Immature natural killer cell (primary cell): ENCODE measurements around the gene SWAP70. TPM values are rescaled to one million over a fixed set of nuclear protein-coding genes. Genes with fewer than 3 reads are reported as not detected.
"Not testable (repeated sequence)": the region's sequence is repeated elsewhere in the genome, so short reads cannot be mapped to it uniquely, and the experiment has no call there.

ENCODE experiments used
- DNase-seq, 3 donors: peaks; one replicate each; pipeline ENCODE4 v3.0.0; 2022; ENCODE audit warnings: mixed read lengths in 1 of 3
- H3K27ac Mint-ChIP-seq, 6 donors: one replicate each; pipeline ENCODE4 v1.8.0; 2020; ENCODE audit warnings: mixed read lengths in 6 of 6, mild to moderate bottlenecking in 5 of 6, inconsistent platforms in 4 of 6, moderate library complexity in 3 of 6
- H3K27me3 Mint-ChIP-seq, 3 donors: one replicate each; pipeline ENCODE4 v1.8.0; 2020 to 2021; ENCODE audit warnings: low read depth in 3 of 3, mild to moderate bottlenecking in 3 of 3, mixed read lengths in 3 of 3, moderate library complexity in 3 of 3, inconsistent platforms in 1 of 3
- H3K36me3 Mint-ChIP-seq, 3 donors: one replicate each; pipeline ENCODE4 v1.8.0; 2020; ENCODE audit warnings: mixed read lengths in 3 of 3, inconsistent platforms in 2 of 3, mild to moderate bottlenecking in 2 of 3
- H3K4me1 Mint-ChIP-seq, 2 donors: one replicate each; pipeline ENCODE4 v1.8.0; 2020; ENCODE audit warnings: inconsistent platforms in 2 of 2, mild to moderate bottlenecking in 2 of 2, mixed read lengths in 2 of 2, moderate library complexity in 1 of 2
- H3K4me3 Mint-ChIP-seq, 5 donors: one replicate each; pipeline ENCODE4 v1.8.0; 2020; ENCODE audit warnings: mild to moderate bottlenecking in 5 of 5, mixed read lengths in 5 of 5, inconsistent platforms in 3 of 5, moderate library complexity in 3 of 5
- H3K9me3 Mint-ChIP-seq, 6 donors: one replicate each; pipeline ENCODE4 v1.8.0; 2020; ENCODE audit warnings: mild to moderate bottlenecking in 6 of 6, mixed read lengths in 6 of 6, inconsistent platforms in 4 of 6, moderate library complexity in 3 of 6
- polyA plus RNA-seq, 3 donors: library from polyadenylated mRNA; unstranded; fragments of 300-500 nt; fragmentation: Illumina TruSeq; gene quantifications; one replicate each; pipeline ENCODE4 v1.2.3, GENCODE V29; 2021

Gene SWAP70
- polyA plus RNA-seq, 3 donors from 2014 or later, result 2.4 to 12.3 (median 9.8) TPM

DNA sequence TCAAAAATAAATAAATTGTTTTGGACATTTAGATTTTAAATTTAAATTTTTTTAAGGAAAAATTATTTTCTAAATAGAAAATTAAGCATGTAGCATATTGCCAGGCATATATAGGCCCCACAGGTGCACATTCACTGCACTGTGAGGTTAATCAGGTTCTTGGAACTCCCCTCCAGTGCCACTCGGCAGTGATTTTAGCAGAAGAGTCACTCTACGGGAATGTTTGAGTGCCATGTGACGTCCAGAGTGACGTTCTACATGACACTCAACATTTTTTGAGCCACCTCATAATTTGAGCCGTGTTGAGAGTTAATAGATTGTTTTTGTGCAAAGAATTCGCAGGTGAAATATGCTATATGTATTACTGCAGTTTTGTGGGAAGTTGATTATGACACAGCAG, 77.4 kb downstream of the SWAP70 start:
- Mint-ChIP-seq H3K9me3 (peaks cover 0 to 5% (median 4%) of the 10 kb centered on the region in 6 donors), H3K27me3 (no peaks in the 10 kb centered on the region), H3K36me3 (peaks cover 16 to 41% (median 35%) of the 10 kb centered on the region in 3 donors), H3K4me1 (peaks cover 4 to 12% of the 10 kb centered on the region in 2 donors), H3K27ac (no peak overlapping the region), H3K4me3 (no peak overlapping the region)
- DNase-seq, result no peak

- not testable (repeated sequence) for H3K27me3 Mint-ChIP-seq, H3K9me3 Mint-ChIP-seq, H3K4me3 Mint-ChIP-seq, DNase-seq, H3K27ac Mint-ChIP-seq
- peaks cover 10 to 28% (median 24%) of the 10 kb centered on the region in 3 donors for H3K36me3 Mint-ChIP-seq
- H3K4me1 Mint-ChIP-seq, result peaks cover 10 to 22% of the 10 kb centered on the region in 2 donors
Measured at GRCh38 chr11:9743512-9743911, 79.6 kb downstream of the SWAP70 start.

- peaks cover 8 to 19% (median 18%) of the 10 kb centered on the region in 3 donors for H3K36me3 Mint-ChIP-seq
- H3K4me3 Mint-ChIP-seq, result no peak overlapping the region
- no peak overlapping the region for H3K27ac Mint-ChIP-seq
- no peak for DNase-seq
- peaks cover 9 to 13% of the 10 kb centered on the region in 2 donors for H3K4me1 Mint-ChIP-seq
- no peaks in the 10 kb centered on the region for H3K9me3 Mint-ChIP-seq
- no peaks in the 10 kb centered on the region for H3K27me3 Mint-ChIP-seq
Measured at GRCh38 chr11:9745411-9746211, 81.7 kb downstream of the SWAP70 start.

GRCh38 chr11:9747229-9747628, 83.4 kb downstream of the SWAP70 start:
- H3K9me3 Mint-ChIP-seq, result no peaks in the 10 kb centered on the region
- H3K4me1 Mint-ChIP-seq, result peaks cover 9 to 13% of the 10 kb centered on the region in 2 donors
- H3K4me3 Mint-ChIP-seq, result no peak overlapping the region
- peaks cover 3 to 17% (median 14%) of the 10 kb centered on the region in 3 donors for H3K36me3 Mint-ChIP-seq
- H3K27me3 Mint-ChIP-seq, result no peaks in the 10 kb centered on the region
- H3K27ac Mint-ChIP-seq, result no peak overlapping the region
- no peak for DNase-seq

DNA sequence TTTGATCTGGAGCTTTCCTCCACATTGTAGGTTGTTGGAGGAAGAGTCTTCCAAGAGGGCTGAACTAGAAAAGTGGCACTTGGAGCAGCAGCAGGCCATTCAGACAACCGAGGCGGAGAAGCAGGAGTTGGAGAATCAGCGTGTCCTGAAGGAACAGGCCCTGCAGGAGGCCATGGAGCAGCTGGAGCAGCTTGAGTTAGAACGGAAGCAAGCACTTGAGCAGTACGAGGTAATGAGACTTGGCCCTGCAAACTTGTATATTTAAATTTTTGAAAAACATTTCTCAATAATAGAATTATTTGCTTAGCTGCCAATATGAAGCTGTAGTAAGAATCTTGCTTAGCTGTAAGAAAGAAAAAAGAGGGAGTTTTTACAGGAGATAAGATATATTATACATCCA, 84.0 kb downstream of the SWAP70 start:
- no peak overlapping the region for H3K27ac Mint-ChIP-seq
- H3K4me1 Mint-ChIP-seq, result peaks cover 9 to 13% of the 10 kb centered on the region in 2 donors
- no peak for DNase-seq
- H3K4me3 Mint-ChIP-seq, result no peak overlapping the region
- H3K9me3 Mint-ChIP-seq, result no peaks in the 10 kb centered on the region
- H3K27me3 Mint-ChIP-seq, result no peaks in the 10 kb centered on the region
- H3K36me3 Mint-ChIP-seq, result peaks cover 3 to 17% (median 14%) of the 10 kb centered on the region in 3 donors

DNA sequence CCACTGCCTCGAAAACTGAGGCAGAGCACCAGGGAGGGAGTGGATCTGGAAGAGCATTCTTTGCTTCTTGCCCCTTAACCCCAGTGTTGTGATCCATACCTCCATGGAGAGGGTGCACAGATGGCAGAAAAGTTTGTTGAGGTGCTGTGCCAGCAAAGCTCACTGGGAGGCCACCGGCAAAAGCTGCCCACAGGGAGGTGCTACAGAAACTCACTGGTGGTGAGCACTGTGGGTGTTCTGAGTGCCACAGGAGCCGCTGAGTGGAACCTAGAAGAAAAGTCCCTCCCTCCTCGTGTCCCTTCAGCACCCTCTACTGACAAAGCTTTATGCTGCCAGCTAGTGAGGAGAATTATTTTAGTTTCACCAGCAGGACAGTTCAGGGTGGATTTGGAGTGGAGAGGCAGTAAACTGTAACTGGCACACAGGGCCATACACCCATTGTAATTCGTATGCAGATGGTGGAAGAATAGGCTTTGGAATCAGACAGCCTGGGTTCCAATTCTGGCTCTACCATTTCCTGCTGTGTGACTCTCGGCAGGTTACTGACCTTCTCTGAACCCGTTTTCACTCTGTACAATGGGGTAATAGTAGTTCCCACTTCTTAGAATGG, 84.6 kb downstream of the SWAP70 start:
- Mint-ChIP-seq H3K36me3 (peaks cover 3 to 17% (median 14%) of the 10 kb centered on the region in 3 donors), H3K4me3 (no peak overlapping the region), H3K27ac (peak overlapping the region in 1 of 6 donors; percentile 49), H3K27me3 (no peaks in the 10 kb centered on the region), H3K9me3 (no peaks in the 10 kb centered on the region), H3K4me1 (peaks cover 9 to 13% of the 10 kb centered on the region in 2 donors)
- DNase-seq, result peak; percentile 60 to 73 (median 68)

DNA sequence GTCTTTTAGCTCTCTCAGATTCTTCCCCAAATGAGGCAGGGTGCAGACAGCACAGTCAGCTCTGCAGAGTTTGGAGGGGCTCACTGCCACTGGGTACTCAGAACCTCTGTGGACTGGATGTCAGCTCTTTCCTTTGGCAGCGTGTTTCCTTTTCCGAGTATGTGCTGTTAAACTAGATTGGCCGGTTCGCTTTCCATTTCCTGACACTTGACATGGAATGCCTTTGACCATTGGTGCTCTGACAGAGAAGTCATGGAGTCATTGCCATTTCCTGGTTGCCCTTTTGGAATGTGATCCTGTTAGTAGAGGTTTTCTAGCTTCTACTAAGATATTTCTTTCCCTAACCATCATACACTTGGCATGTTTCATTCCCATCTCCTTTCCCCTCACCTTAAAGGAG, 86.7 kb downstream of the SWAP70 start:
- peaks cover 3 to 12% (median 10%) of the 10 kb centered on the region in 3 donors for H3K36me3 Mint-ChIP-seq
- DNase-seq, result no peak

DNA sequence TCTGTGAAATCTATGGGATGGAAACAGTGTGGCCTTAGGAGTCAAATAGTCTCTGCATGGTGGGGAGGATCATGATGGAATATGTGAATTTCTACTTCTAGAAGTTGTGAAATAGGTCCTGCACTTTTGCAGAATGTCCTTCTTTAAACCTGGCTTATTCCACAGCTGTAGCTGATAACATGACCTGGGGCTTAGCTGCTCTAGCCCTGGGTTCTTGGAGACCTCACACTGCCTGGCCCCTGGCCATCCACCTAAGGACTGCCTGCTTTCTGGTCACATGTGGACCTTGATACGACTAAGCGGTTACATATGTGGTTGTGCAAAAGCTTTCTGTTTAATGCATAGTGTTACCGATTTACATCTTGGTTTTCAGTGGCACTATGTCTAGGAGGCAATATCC, 88.2 kb downstream of the SWAP70 start:
- H3K36me3 Mint-ChIP-seq, result peaks cover 3 to 12% (median 10%) of the 10 kb centered on the region in 3 donors
- no peak overlapping the region for H3K4me3 Mint-ChIP-seq
- H3K27me3 Mint-ChIP-seq, result peaks cover 0 to 2% (median 1%) of the 10 kb centered on the region in 3 donors
- H3K9me3 Mint-ChIP-seq, result no peaks in the 10 kb centered on the region
- H3K27ac Mint-ChIP-seq, result no peak overlapping the region
- peaks cover 25 to 28% of the 10 kb centered on the region in 2 donors for H3K4me1 Mint-ChIP-seq
- DNase-seq, result no peak

More for the DNA sequence above, 86.7 kb downstream of the SWAP70 start:
- Mint-ChIP-seq H3K27me3 (peaks cover 0 to 1% (median 0%) of the 10 kb centered on the region in 3 donors), H3K4me3 (no peak overlapping the region), H3K27ac (no peak overlapping the region), H3K9me3 (no peaks in the 10 kb centered on the region), H3K4me1 (peaks cover 11 to 15% of the 10 kb centered on the region in 2 donors)

GRCh38 chr11:9753021-9753420, 89.1 kb downstream of the SWAP70 start:
- peaks cover 32 to 33% of the 10 kb centered on the region in 2 donors for H3K4me1 Mint-ChIP-seq
- no peak overlapping the region for H3K27ac Mint-ChIP-seq
- DNase-seq, result no peak
- no peak overlapping the region for H3K4me3 Mint-ChIP-seq
- peaks cover 0 to 4% (median 3%) of the 10 kb centered on the region in 3 donors for H3K27me3 Mint-ChIP-seq
- H3K9me3 Mint-ChIP-seq, result no peaks in the 10 kb centered on the region
- H3K36me3 Mint-ChIP-seq, result peaks cover 3 to 12% (median 10%) of the 10 kb centered on the region in 3 donors

- H3K27me3 Mint-ChIP-seq, result peaks cover 0 to 7% (median 3%) of the 10 kb centered on the region in 3 donors
- no peak for DNase-seq
- peaks cover 3 to 12% (median 10%) of the 10 kb centered on the region in 3 donors for H3K36me3 Mint-ChIP-seq
- H3K9me3 Mint-ChIP-seq, result no peaks in the 10 kb centered on the region
- H3K4me1 Mint-ChIP-seq, result peaks cover 27 to 28% of the 10 kb centered on the region in 2 donors
- no peak overlapping the region for H3K27ac Mint-ChIP-seq
- no peak overlapping the region for H3K4me3 Mint-ChIP-seq
Measured at GRCh38 chr11:9754010-9754471, 90.2 kb downstream of the SWAP70 start.

GRCh38 chr11:9755561-9756185, 91.8 kb downstream of the SWAP70 start:
- Mint-ChIP-seq H3K27me3 (peaks cover 0 to 7% (median 4%) of the 10 kb centered on the region in 3 donors), H3K4me3 (peak overlapping the region in 1 of 5 donors; percentile 45), H3K36me3 (peaks cover 0 to 3% (median 2%) of the 10 kb centered on the region in 3 donors), H3K4me1 (peaks cover 34% of the 10 kb centered on the region in 2 donors), H3K27ac (peak overlapping the region in 2 of 6 donors; percentile 55 to 65), H3K9me3 (no peaks in the 10 kb centered on the region)
- DNase-seq, result no peak

DNA sequence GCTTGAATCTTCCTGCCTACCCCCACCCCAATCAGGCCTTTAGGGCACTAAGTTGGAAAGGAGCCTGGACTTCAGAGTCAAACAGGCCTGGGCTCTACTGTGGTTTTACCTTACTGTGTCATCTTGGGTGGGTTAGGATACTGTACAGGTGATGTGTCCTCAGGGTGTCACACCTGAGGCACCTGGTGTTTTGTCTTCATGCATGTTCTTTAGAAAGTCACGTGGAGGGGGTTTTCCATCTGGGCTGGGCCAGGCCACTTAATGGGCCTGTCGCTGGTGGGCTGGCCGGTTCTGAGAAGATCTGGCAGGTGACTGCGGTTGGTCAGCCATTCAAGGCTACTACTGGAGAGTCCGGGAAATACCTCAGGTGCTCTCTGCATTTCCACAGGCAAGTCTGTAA, 92.6 kb downstream of the SWAP70 start:
- Mint-ChIP-seq H3K9me3 (no peaks in the 10 kb centered on the region), H3K27ac (peak overlapping the region in 2 of 6 donors; percentile 6 to 64), H3K4me3 (peak overlapping the region in 1 of 5 donors; percentile 1), H3K36me3 (no peaks in the 10 kb centered on the region), H3K4me1 (peaks cover 34% of the 10 kb centered on the region in 2 donors), H3K27me3 (peaks cover 0 to 7% (median 4%) of the 10 kb centered on the region in 3 donors)
- DNase-seq, result no peak

GRCh38 chr11:9756878-9757277, 93.0 kb downstream of the SWAP70 start:
- DNase-seq, result no peak
- Mint-ChIP-seq H3K27ac (no peak overlapping the region), H3K27me3 (peaks cover 0 to 8% (median 4%) of the 10 kb centered on the region in 3 donors), H3K36me3 (no peaks in the 10 kb centered on the region), H3K4me1 (peaks cover 34% of the 10 kb centered on the region in 2 donors), H3K9me3 (no peaks in the 10 kb centered on the region), H3K4me3 (no peak overlapping the region)
